ENCODE results near the gene KIAA1549.

KIAA1549 gene

DNA sequence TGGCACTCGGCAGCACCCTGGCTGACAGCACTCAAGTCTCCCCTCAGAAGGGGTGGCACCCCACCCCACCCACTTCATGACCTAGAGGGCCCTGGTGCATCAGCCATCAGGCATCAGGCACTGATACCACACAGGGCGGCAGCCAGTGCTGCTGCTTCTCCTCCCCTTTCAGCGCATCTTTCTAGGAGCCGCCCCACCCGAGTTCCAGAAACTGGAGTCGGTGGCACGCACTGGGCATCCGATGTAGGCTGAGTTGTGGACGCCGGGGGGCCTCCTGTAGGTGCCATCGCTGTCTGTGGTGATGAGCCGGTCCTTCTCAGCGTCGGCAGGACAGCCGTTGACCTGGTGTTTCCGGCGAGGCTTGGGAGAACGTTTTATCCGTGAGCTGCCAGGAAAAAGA, 113.4 kb downstream of the KIAA1549 start:
- Mint-ChIP-seq H3K27me3 (no peaks in the 10 kb centered on the region), H3K4me3 (no peak overlapping the region), H3K36me3 (ENCODE audit: low read depth) (no peaks in the 10 kb centered on the region), H3K9me3 (no peaks in the 10 kb centered on the region), H3K27ac (no peak overlapping the region), H3K4me1 (ENCODE audit: low read depth) (peaks cover 22% of the 10 kb centered on the region)
- intact Hi-C loops (cut with micrococcal nuclease): no loop called here

DNA sequence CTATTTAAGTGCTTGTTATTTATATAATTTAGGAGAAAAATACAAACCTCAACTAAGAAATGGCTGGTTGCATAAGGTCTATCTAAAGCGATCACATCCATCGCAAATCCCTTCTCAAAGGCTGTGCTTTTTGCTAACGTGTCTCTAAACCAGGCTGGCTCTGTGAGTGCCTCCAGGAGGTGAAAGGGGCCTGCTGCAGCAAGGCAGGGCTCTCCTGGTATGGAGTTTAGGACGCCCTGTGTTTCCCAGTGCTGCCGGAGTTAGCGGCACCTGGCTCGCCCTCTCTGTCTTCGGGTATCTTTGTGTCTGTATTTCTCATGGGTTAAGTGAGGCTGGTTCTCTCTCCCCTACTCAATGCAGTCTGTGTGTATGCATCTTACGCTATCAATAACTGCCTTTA, 114.8 kb downstream of the KIAA1549 start:
- no peaks in the 10 kb centered on the region for H3K27me3 Mint-ChIP-seq
- no peak overlapping the region for H3K27ac Mint-ChIP-seq
- no peaks in the 10 kb centered on the region for H3K36me3 Mint-ChIP-seq (ENCODE audit: low read depth)
- no peak overlapping the region for H3K4me3 Mint-ChIP-seq
- peaks cover 22% of the 10 kb centered on the region for H3K4me1 Mint-ChIP-seq (ENCODE audit: low read depth)
- no peaks in the 10 kb centered on the region for H3K9me3 Mint-ChIP-seq
- intact Hi-C loops (cut with micrococcal nuclease): no loop called here

DNA sequence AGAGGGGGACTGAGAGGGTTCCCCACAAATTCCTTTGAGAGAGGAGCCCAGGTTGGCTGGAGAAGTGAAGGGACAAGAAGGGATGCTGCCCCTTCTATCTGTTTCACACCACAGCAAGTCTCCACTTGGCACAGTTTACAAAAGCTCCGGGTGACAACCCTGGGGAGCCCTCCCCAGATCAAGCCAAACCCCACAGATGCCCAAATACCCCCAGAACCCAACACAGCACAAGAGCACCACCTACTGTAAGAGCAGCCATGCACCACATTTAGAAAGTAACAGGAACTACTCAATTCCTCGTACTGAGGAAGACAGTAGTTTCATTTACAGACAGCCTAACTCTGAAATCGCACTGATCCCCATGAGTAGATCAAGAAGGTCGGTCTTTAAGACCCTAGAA, 115.3 kb downstream of the KIAA1549 start:
- H3K27me3 Mint-ChIP-seq: no peaks in the 10 kb centered on the region
- intact Hi-C loops (cut with micrococcal nuclease): no loop called here
- peaks cover 22% of the 10 kb centered on the region for H3K4me1 Mint-ChIP-seq (ENCODE audit: low read depth)
- no peak overlapping the region for H3K27ac Mint-ChIP-seq
- H3K9me3 Mint-ChIP-seq: no peaks in the 10 kb centered on the region
- H3K36me3 Mint-ChIP-seq (ENCODE audit: low read depth): no peaks in the 10 kb centered on the region
- H3K4me3 Mint-ChIP-seq: no peak overlapping the region

DNA sequence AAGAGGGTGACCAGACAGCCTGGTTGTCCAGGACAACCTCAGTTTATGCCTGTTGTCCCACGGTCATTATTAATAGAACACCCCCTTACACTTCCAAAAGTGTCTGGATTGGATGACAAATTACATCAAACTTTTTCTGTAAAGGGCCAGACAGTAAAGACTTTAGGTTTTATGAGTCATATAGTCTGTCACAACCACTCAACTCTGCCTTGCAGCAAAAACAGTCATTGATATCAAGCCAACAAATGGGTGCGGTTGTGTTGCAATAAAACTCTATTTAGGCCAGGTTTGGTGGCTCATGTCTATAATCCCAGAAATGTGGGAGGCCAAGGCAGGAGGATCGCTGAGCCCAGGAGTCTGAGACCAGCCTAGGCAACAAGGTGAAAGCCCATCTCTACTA, 116.5 kb downstream of the KIAA1549 start:
- Mint-ChIP-seq H3K36me3 (ENCODE audit: low read depth) (no peaks in the 10 kb centered on the region), H3K27ac (no peak overlapping the region), H3K4me1 (ENCODE audit: low read depth) (peaks cover 22% of the 10 kb centered on the region), H3K27me3 (no peaks in the 10 kb centered on the region), H3K9me3 (no peaks in the 10 kb centered on the region), H3K4me3 (no peak overlapping the region)
- intact Hi-C loops (cut with micrococcal nuclease): no loop called here

DNA sequence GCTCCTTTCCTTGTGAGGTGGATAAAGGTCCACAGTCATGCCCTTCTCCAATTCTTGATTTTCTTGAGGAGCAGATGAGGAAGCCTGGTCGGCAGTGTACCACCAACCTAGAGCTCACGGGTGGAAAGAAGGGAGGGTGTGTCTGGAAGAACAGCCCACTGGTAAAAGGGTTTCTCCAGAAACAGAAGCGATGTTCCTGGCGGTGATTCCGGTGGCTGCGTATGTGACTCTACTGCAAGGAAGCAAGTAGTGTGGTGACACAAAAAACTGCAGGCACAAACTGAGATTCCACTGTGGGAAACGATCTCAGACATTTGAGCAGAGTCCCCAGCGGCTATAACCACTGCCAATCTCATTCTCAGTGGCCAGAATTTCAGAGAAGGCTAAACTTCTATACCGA, 117.3 kb downstream of the KIAA1549 start:
- intact Hi-C loops (cut with micrococcal nuclease): no loop called here
- H3K27me3 Mint-ChIP-seq: no peaks in the 10 kb centered on the region
- H3K9me3 Mint-ChIP-seq: no peaks in the 10 kb centered on the region
- no peak overlapping the region for H3K27ac Mint-ChIP-seq
- no peaks in the 10 kb centered on the region for H3K36me3 Mint-ChIP-seq (ENCODE audit: low read depth)
- H3K4me3 Mint-ChIP-seq: no peak overlapping the region
- peaks cover 22% of the 10 kb centered on the region for H3K4me1 Mint-ChIP-seq (ENCODE audit: low read depth)

DNA sequence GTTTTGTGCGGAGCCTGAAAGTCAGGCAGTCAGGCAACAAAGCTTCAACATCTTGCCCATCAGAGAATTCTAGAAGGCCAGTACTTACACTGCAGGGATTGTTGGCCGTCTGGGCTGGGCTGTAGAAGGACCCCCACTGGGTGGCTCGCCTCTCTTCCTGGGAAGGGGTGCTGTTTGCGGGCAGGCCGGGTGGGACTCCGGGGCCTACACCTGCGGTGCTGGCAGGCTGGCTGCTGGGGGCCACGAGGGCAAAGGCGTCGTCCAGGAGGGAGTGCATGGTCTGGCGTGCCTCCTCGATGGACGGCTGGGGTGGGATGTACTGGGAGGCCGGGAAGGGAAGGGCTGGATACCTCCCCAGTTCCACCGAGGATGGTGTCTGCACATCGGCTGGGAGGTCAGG, 120.1 kb downstream of the KIAA1549 start:
- no peak overlapping the region for H3K4me3 Mint-ChIP-seq
- no peaks in the 10 kb centered on the region for H3K36me3 Mint-ChIP-seq (ENCODE audit: low read depth)
- intact Hi-C loops (cut with micrococcal nuclease): no loop called here
- H3K27ac Mint-ChIP-seq: no peak overlapping the region
- H3K4me1 Mint-ChIP-seq (ENCODE audit: low read depth): peaks cover 22% of the 10 kb centered on the region
- H3K27me3 Mint-ChIP-seq: no peaks in the 10 kb centered on the region
- H3K9me3 Mint-ChIP-seq: peaks cover 9% of the 10 kb centered on the region

DNA sequence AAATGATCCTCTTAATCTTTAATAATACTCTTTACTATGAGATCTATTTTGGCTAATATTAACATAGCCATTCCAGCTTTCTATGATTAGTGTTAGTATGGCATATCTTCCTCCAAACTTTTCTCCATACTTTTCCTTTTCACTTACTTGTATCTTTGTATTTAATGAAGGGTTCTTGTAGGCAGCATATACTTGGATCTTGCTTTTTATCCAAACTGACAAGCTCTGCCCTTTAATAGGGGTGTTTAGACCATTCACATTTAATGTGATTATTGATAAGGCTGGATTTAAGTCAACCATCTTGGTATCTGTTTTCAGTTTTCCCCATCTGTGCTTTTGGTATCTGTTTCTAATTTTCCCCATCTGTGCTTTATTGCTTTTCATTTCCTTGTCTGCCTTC, 123.5 kb downstream of the KIAA1549 start:
- Mint-ChIP-seq H3K4me3 (no peak overlapping the region), H3K27me3 (no peaks in the 10 kb centered on the region), H3K36me3 (ENCODE audit: low read depth) (no peaks in the 10 kb centered on the region), H3K4me1 (ENCODE audit: low read depth) (no peaks in the 10 kb centered on the region), H3K9me3 (peaks cover 9% of the 10 kb centered on the region), H3K27ac (no peak overlapping the region)
- intact Hi-C loops (cut with micrococcal nuclease): no loop called here

DNA sequence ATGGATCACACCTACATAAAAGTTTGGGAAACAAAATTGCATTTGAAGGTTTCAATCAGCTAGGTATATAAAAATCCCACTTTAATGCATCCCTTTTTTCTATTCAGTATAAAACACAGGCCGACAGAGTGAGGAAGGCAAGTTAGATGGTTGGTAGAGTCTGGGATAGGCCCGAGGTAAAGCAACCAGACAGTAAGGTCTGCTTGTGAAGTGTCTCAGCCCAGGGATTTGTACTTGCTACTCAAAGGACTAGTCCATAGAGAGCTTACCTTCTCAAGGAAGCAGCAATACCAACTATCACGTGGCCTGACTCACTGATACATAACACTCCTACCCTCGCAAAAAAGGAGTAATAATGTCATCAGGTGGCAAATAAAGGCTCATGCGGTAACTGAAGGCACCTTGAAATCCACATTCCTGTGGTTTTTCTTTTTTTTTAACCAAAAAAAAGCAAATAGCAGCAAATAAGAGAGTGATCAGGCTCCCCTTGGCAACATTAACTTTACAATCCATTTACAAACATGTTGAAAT, 127.0 kb downstream of the KIAA1549 start:
- Mint-ChIP-seq H3K4me1 (ENCODE audit: low read depth) (no peaks in the 10 kb centered on the region), H3K36me3 (ENCODE audit: low read depth) (no peaks in the 10 kb centered on the region)
- intact Hi-C loops (cut with micrococcal nuclease): no loop called here

DNA sequence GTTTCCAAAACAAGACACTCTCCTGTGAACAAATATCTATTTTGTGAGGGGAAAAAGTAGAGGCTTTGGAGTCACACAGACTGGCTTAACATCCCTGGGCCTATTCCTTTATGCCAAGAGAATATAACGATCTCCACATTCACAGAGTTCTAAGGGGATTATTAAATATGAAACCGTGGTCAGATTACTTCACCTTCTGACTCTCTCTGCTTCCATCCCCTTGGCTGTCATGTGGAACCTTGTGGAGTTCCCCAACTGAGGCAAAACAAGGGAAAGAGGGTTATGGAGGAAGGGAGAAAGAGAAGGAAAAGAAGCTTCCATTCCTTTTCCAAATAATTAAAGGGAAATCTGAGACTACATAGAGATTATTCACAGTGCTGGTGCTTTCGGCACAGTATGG, 127.7 kb downstream of the KIAA1549 start:
- H3K4me1 Mint-ChIP-seq (ENCODE audit: low read depth): no peaks in the 10 kb centered on the region
- intact Hi-C loops (cut with micrococcal nuclease): no loop called here

More for the DNA sequence above, 127.0 kb downstream of the KIAA1549 start:
- peaks cover 9% of the 10 kb centered on the region for H3K9me3 Mint-ChIP-seq
- no peaks in the 10 kb centered on the region for H3K27me3 Mint-ChIP-seq
- no peak overlapping the region for H3K4me3 Mint-ChIP-seq
- no peak overlapping the region for H3K27ac Mint-ChIP-seq

DNA sequence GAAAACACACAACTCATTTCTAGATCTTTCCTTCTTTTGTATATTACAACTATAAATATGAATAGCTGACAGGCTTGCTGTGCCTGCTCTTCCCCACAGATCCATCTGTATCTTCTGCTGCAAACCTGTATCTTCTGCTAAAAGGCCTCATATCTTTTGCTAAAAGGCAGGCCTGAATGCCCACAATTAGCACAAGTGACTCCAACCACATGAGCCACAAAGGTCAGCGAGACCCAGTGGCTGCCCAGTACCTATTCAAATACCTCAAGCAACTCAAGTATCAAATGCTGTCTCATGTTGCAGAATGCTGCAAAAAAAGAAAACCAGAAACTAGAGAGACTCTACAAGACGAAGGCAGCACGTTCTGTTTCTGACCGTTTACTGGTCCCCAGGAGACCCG, 128.7 kb downstream of the KIAA1549 start:
- no peaks in the 10 kb centered on the region for H3K4me1 Mint-ChIP-seq (ENCODE audit: low read depth)
- no peaks in the 10 kb centered on the region for H3K27me3 Mint-ChIP-seq
- intact Hi-C loops (cut with micrococcal nuclease): no loop called here
- no peak overlapping the region for H3K27ac Mint-ChIP-seq
- no peaks in the 10 kb centered on the region for H3K9me3 Mint-ChIP-seq
- H3K36me3 Mint-ChIP-seq (ENCODE audit: low read depth): no peaks in the 10 kb centered on the region
- no peak overlapping the region for H3K4me3 Mint-ChIP-seq

More for the DNA sequence above, 127.7 kb downstream of the KIAA1549 start:
- Mint-ChIP-seq H3K9me3 (peaks cover 9% of the 10 kb centered on the region), H3K27ac (no peak overlapping the region), H3K27me3 (no peaks in the 10 kb centered on the region), H3K36me3 (ENCODE audit: low read depth) (no peaks in the 10 kb centered on the region), H3K4me3 (no peak overlapping the region)

DNA sequence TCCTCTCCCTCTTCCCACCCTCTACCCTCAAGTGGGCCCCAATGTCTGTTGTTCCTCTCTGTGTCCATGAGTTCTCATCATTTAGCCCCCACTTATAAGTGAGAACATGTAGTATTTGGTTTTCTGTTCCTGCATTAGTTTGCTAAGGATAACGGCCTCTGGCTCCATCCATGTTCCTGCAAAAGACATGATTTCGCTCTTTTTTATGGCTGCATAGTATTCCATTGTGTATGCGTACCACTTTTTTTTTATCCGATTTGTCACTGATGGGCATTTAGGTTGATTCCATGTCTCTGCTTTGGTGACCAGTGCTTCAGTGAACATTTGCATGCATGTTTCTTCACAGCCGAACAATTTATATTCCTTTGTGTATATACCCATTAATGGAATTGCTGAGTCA, 131.5 kb downstream of the KIAA1549 start:
- Mint-ChIP-seq H3K27ac (no peak overlapping the region), H3K27me3 (no peaks in the 10 kb centered on the region), H3K4me3 (no peak overlapping the region), H3K4me1 (ENCODE audit: low read depth) (no peaks in the 10 kb centered on the region), H3K36me3 (ENCODE audit: low read depth) (no peaks in the 10 kb centered on the region), H3K9me3 (no peaks in the 10 kb centered on the region)
- intact Hi-C loops (cut with micrococcal nuclease): no loop called here

DNA sequence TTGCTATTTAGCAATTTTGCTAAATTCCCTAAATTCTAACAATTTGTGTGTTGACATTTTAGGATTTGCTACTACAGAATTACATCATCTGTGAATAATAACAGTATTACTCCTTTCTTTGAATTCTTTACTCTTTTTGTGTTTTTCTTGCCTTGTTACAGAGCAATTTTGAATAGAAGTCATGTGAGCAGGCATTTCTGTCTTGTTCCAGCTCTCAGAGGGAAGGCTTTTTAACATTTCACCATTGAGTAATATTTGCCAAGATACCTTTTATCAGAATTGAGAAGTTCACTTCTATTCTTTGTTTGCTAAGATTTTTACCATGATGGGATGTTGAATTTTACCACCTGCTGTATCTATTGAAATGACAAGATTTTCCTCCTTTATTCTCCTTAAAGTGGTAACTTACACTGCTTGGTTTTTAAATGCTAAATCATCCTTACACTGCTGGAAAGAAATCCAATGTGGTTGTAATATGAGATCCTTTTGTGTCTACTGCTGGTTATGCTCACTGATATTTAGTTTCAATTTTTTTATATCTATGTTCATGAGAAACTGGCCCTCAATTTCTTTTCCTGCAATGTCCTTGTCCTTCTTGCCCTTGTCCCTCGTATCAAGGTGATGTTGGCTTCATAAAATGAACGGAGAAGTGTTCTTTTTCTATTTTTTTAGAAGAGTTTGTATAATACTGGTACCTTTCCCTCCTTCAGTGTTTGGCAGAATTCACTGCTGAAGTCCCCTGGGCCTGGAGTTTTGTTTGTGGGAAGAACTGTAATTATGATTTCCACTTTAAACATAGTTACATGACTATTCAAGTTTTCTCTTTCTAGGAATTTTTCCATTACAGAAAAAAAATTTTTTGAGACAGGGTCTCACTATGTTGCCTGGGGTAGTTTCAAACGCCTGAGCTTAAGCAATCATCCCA, 132.9 kb downstream of the KIAA1549 start:
- H3K4me3 Mint-ChIP-seq: no peak overlapping the region
- no peaks in the 10 kb centered on the region for H3K4me1 Mint-ChIP-seq (ENCODE audit: low read depth)
- no peaks in the 10 kb centered on the region for H3K36me3 Mint-ChIP-seq (ENCODE audit: low read depth)
- H3K27ac Mint-ChIP-seq: no peak overlapping the region
- H3K27me3 Mint-ChIP-seq: no peaks in the 10 kb centered on the region
- H3K9me3 Mint-ChIP-seq: no peaks in the 10 kb centered on the region
- intact Hi-C loops (cut with micrococcal nuclease): no loop called here

DNA sequence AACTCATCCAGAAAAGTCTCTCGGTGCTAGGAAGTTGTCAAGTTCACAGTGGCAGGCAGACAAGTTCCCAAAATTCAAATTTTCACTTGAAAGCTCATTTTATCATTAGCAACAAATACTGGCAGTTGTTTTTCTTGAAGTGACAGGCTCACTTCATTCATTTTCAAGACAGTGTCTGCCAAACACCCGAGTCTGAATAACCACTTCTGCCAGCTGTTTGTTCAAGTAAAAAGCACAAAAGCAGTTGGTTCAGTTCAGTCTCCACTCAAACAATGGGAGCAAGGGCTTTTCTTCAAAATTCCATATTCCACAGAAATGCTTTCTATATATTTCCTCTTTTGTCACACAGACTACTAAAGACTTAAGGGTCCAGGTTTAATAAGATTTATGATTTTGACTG, 135.5 kb downstream of the KIAA1549 start:
- Mint-ChIP-seq H3K27me3 (no peaks in the 10 kb centered on the region), H3K36me3 (ENCODE audit: low read depth) (no peaks in the 10 kb centered on the region), H3K27ac (no peak overlapping the region), H3K4me1 (ENCODE audit: low read depth) (no peaks in the 10 kb centered on the region), H3K4me3 (no peak overlapping the region), H3K9me3 (no peaks in the 10 kb centered on the region)
- intact Hi-C loops (cut with micrococcal nuclease): no loop called here

DNA sequence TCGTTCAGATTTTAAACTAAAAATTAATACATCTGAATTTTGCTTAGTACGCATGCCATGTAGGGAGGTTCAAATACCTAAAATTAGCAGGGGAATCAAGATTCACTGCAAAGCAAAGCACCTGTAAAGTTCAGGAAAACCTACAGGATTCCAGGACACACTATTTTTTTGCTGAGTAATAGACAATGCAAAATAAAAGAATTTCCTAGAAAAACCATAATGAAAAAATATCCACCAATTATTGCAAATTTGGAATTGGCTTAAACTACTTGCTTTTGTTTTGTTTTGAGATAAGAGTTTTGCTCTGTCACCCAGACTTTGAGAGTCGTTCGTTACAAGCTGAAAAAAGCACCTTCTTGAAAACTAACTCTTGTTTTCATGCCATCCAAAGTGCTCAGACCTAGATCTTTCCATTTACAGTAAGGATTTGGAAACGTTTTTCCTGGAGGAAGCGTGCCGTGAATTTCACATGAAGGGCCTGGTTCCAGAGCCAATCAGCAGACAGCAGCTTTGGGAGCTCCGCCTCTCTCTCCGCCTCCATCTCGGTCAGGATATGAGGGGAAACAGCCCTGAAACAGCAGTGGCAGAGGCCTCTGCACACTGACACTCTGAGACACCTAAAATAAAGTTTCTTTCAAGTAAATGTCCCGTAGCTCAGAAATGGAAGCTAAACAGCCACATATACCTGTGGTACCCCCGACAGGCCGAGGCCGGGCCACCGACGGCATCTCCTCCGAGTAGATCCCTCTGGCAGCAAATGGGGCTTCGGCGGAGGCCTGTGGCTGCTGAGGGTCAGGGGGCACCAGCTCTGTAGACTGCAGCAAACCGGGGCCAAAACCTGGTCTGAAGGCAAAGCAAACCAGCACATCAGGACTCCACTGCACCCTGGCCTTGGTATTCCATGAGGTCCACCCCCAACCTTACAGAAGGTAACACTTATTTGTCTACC, 137.3 kb downstream of the KIAA1549 start:
- H3K4me1 Mint-ChIP-seq (ENCODE audit: low read depth): no peaks in the 10 kb centered on the region
- H3K4me3 Mint-ChIP-seq: no peak overlapping the region
- no peaks in the 10 kb centered on the region for H3K9me3 Mint-ChIP-seq
- H3K27me3 Mint-ChIP-seq: no peaks in the 10 kb centered on the region
- intact Hi-C loops (cut with micrococcal nuclease): no loop called here
- H3K36me3 Mint-ChIP-seq (ENCODE audit: low read depth): no peaks in the 10 kb centered on the region
- H3K27ac Mint-ChIP-seq: no peak overlapping the region

All from dendritic cell treated with granulocyte-macrophage colony-stimulating factor and Interleukin-4, amounts not matched to agents 40 ng/mL and 50 ng/mL, for 4 days (primary cell).